Stimulated activated CD4-positive, alpha-beta T cell treated with anti-CD3 and anti-CD28 coated beads, Interleukin-1b, Interleukin-23, amount 100 ng/mL, for 48 hours (primary cell): Measurements from ENCODE around the gene ZRANB1.

Experiments
- DNase-seq: peaks from one replicate; pipeline ENCODE4 v3.0.0-alpha.2; 2020

ZRANB1 gene

GRCh38 chr10:125008689-125009638 is 67.0 kb downstream of the ZRANB1 start:
- no peak for DNase-seq

GRCh38 chr10:125009661-125010161 is 67.8 kb downstream of the ZRANB1 start:
- no peak for DNase-seq

- DNase-seq = no peak
Observed at GRCh38 chr10:125010362-125010761, 68.4 kb downstream of the ZRANB1 start.

- no peak for DNase-seq
Observed at GRCh38 chr10:125011171-125011925, 69.4 kb downstream of the ZRANB1 start.

DNA sequence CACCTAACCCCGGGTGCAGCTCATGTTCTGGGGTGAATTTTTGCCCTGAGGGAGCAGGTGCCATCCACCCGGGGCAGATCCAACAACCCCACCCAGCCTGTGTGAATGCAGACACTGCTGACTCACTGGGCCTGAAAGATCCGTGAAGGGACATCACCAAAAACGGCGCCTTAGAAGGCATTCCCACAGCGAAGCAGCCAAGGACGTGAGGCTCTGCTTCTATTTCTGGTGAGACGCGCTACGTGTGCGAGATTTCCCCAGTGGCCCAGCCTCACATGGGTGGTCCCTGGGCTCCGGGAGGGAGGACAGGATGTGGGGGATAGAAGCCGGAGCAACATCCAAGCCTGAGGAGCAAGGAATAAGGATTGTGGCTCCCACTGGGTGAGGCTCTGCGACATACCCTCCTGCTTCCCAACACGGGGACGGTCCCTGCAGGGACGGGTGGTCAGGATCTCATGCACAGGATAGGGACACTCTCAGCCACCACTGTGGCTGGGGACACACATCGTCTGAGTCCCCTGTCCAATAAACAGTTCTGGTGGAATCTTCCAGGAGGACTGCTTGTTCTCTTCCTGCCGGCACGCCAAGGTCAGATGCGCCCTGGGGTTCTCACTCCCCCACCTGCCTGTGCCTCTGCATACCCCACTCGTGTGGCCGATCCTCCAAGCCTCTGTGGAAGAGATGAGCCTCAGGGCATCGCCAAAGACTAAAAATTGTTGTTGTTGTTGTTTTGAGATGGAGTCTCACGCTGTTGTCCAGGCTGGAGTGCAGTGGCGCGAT is 70.2 kb downstream of the ZRANB1 start:
- DNase-seq = no peak

GRCh38 chr10:125012851-125013528 is 71.1 kb downstream of the ZRANB1 start:
- DNase-seq = no peak

- no peak for DNase-seq
Observed at GRCh38 chr10:125013529-125013872, 71.6 kb downstream of the ZRANB1 start.

- DNase-seq = no peak
Observed at GRCh38 chr10:125014086-125014830, 72.3 kb downstream of the ZRANB1 start.

GRCh38 chr10:125014836-125015355 is 73.0 kb downstream of the ZRANB1 start:
- no peak for DNase-seq

- no peak for DNase-seq
Observed at GRCh38 chr10:125015356-125015944, 73.5 kb downstream of the ZRANB1 start.

GRCh38 chr10:125016123-125016522 is 74.2 kb downstream of the ZRANB1 start:
- DNase-seq = no peak

DNA sequence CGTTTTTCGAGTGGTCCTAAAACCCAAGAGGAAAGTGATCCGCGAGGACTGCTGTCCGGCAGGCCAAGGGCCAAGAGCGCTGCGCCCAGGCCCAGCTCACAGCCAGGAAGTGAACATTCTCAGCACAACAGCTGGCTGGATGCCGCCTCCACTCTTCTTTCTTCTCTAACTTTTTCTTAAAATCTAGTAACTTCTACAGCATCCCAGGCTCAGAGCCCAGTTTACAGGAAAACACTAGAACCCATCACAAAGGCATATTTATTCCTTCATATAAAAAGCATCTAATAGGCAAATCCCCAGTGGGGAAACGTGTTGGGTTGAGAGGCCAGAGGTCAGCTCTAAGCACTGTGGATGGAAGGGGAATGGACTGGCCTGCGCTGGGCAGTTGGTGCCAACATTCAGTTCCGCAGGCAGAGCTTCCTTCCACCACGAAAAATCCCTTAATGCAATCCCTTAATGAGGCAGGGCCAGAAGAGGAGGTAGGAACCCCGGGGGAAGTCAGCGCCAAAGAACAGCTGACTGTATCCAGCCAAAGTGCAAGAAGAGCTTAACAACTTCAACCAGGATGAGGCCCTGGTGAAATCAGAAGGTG is 74.8 kb downstream of the ZRANB1 start:
- no peak for DNase-seq

GRCh38 chr10:125017547-125018298 is 75.8 kb downstream of the ZRANB1 start:
- DNase-seq = no peak

GRCh38 chr10:125018576-125019143 is 76.7 kb downstream of the ZRANB1 start:
- DNase-seq = no peak

DNA sequence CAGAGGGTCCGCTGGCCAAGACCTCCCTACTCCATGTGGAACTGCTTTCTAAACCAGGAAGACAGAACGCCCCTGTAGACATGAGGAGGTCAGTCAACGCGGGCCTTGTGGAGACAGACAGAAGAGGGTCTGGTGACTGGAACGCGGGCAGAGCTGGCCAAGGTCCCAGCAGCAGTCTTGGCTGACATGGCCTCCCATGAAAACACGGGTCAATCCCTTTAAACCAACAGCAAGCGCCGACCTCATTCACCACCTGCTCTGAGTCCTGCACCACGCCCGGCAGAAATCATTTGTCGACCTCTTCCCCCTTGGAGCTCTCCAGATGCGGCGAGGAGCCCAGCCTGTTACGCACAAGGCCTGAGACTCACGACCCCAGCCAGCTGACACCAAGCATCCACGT is 78.5 kb downstream of the ZRANB1 start:
- DNase-seq = no peak

DNA sequence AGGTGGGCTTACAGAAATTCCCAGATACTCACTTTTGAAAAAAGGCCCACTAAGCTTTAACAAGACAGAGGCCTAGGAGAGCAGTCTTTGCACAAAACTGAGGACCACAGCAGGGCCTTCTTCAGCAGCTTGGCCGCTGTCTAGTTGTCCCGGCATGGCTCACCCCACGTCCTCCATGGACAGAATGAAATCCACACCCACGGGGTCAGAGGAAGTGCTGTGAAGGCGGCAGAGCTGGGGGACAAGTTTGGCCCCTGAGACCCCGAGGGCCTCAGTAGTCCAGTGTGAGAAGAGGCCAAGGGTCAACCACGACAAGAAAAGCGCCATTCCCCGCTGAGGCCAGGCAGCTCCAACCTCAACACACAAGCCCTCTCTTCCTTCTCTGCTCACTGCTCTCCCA is 78.9 kb downstream of the ZRANB1 start:
- no peak for DNase-seq

- DNase-seq = no peak
Observed at GRCh38 chr10:125021686-125022344, 79.9 kb downstream of the ZRANB1 start.

DNA sequence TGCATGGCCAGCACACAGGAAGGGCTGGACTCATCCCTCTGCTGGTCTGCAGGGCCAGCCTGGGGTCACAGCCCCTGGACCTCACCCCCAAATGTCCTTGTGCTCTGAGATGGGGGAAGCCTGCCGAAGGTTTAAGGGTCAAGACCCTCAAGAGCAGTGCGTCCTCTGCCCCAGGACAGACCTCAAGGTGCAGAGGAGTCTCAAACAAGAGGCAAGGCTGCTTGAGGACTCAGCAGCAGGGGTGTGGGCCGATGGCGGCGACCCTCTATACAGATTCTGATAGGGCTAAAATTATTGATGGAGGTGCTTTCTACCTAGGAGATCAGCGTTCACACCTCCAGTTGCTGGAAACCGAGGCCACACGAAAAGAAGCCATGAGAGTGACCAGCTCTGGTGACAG is 80.7 kb downstream of the ZRANB1 start:
- no peak for DNase-seq

DNA sequence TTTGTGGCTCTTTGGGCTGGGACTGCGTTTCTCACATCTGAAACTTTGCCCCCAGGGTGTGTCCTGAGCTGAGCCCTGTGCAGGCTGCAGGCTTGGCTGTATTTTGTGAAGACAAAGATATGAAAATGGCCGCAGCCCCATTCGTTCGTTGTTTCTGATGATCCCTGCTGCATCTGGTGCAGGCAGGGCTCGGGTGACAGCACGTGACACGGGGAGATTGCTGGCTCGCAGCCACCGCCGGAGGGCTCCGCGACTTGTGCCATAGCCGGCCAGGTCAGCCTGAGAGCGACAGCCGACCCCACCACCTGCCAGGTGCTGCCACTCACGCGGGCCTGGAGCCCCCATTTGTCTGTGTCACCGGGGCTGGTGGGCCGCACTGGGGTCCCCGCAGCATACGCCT is 81.3 kb downstream of the ZRANB1 start:
- DNase-seq = no peak
